DOHH2 (cell line): ENCODE results near the gene HECTD1.
"Not testable (repeated sequence)": the region's sequence is repeated elsewhere in the genome, so short reads cannot be mapped to it uniquely, and the experiment has no call there.

ENCODE experiments used
- EZH2phosphoT487 ChIP-seq: fragments of 200-600 bp; sonication (generic); IDR thresholded peaks from 2 replicates; pipeline ENCODE4 v1.6.1; 2017; ENCODE audit warnings: borderline replicate concordance, mild to moderate bottlenecking, antibody characterized with exemption, low read length, moderate library complexity, mixed read lengths
- TF ChIP-seq, protein P1 (sequence below): fragments of 200-600 bp; sonication (generic); IDR thresholded peaks from one replicate; pipeline ENCODE4 v1.5.1; 2014; ENCODE audit warnings: antibody characterized with exemption, mild to moderate bottlenecking, low read depth, low read length; ENCODE audit not compliant: poor library complexity, severe bottlenecking

DNA sequence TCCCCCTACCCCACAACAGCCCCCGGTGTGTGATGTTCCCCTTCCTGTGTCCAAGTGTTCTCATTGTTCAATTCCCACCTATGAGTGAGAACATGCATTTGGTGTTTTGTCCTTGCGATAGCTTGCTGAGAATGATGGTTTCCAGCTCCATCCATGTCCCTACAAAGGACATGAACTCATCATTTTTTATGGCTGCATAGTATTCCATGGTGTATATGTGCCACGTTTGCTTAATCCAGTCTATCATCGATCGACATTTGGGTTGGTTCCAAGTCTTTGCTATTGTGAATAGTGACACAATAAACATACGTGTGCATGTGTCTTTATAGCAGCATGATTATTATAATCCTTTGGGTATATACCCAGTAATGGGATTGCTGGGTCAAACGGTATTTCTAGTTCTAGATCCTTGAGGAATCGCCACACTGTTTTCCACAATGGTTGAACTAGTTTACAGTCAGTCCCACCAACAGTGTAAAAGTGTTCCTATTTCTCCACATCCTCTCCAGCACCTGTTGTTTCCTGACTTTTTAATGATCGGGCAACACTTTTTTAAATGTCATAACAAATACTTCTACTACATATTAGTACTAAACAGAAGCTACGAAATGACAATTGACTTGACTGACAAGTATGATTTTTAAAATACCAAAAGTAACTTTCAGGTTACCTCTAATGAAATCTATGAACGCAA is 3.5 kb downstream of the HECTD1 start:
- TF ChIP-seq, protein P1, sequence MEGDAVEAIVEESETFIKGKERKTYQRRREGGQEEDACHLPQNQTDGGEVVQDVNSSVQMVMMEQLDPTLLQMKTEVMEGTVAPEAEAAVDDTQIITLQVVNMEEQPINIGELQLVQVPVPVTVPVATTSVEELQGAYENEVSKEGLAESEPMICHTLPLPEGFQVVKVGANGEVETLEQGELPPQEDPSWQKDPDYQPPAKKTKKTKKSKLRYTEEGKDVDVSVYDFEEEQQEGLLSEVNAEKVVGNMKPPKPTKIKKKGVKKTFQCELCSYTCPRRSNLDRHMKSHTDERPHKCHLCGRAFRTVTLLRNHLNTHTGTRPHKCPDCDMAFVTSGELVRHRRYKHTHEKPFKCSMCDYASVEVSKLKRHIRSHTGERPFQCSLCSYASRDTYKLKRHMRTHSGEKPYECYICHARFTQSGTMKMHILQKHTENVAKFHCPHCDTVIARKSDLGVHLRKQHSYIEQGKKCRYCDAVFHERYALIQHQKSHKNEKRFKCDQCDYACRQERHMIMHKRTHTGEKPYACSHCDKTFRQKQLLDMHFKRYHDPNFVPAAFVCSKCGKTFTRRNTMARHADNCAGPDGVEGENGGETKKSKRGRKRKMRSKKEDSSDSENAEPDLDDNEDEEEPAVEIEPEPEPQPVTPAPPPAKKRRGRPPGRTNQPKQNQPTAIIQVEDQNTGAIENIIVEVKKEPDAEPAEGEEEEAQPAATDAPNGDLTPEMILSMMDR: not testable (repeated sequence)
- not testable (repeated sequence) for TF ChIP-seq EZH2phosphoT487
